Activated T-cell treated with anti-CD3 and anti-CD28 coated beads, Interleukin-2, amount 50 U/mL, for 48 hours (primary cell): ENCODE measurements around the gene DACH1.

Experiments used
- DNase-seq, 2 experiments: peaks; one replicate each; pipeline ENCODE4 v3.0.0-alpha.2; 2020

DACH1 gene

GRCh38 chr13:71771144-71771543, 95.9 kb downstream of the DACH1 start:
- no peak for DNase-seq

DNA sequence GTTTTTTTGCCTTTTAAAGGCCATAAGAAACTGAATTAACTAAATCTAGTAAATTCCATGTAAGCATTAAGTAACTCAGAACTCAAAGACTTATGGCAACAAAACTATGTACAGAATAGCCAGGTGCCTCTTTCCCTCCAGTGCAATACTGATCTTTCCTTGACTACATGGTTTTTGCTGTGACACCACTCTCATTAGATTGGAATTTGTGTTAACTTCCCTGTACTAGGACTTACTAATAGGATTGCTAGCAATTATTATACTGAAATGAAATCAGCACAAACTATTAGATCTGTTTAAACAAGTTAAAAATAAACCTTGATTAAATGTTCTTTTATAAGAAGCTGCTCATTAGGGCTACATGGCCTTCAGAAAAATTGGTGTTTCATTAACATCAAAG, 96.3 kb downstream of the DACH1 start:
- no peak for DNase-seq

DNA sequence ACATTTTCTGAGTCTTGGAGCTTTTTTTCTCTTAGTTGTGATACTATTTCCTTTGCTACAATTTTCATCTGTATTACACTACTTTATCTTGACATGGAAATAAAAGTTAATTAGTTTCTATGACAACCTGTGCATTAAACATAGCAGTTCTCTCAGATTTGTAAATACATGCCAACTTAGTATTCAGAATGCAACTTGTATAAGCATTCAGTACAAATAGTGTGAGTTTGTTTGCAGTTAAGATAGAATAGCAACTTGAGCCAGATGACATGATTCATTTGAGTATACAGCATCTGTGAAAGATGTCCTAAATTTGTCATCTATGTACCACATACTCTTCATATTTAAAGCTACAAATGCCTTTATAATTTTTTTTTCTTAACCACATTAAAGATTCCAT, 98.1 kb downstream of the DACH1 start:
- no peak for DNase-seq

- DNase-seq, result no peak
These were observed 107.1 kb downstream of the DACH1 start for GRCh38 chr13:71759651-71760511.

DNA sequence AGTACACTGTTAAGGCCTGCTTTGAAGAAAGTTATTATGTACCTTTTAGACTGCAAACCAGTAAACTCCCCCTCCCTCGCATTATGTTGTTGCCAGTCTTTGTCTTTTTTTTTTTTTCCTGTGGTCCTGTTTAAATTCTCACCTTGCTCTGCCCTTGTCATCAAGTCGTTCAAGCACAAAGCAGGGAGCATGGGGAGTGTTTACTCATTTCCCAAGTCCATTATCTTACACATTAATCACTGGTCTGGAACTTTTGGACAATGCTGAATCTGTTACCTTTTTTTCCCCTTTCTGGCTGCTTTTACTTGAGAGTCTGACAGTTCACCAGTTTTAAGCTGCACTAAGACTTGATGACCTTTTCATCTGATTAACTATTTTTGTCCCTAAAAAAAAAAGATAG, 108.2 kb downstream of the DACH1 start:
- no peak for DNase-seq

DNA sequence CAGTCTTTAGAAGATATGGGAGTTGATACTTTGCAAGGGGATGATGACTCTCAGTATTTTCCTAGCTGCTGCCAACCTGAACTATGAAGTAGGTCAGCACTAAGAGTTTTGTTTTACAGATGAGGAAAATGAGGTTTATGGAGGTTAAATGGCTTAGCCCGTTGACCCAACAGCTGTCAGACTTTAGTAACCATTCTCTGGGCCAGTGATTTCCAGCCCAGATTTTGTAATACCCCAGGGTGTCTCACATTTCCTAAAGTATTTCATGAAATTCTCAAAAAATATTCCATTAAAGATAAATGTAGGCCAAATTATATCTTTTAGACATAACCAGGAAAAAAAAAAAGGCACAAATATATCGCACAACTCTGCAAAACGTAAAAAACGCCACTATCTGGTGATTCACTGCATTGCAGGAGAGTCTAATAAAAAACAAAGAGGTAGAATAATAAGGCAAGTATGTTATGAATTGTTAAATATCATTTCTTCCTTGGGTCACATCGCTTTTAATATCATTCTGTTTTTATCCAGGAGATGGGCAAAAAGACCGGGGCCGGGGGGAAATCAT, 112.5 kb downstream of the DACH1 start:
- DNase-seq, result no peak

- no peak for DNase-seq
These were observed 114.1 kb downstream of the DACH1 start for GRCh38 chr13:71752775-71753513.

GRCh38 chr13:71751073-71751472, 115.9 kb downstream of the DACH1 start:
- DNase-seq, result no peak

GRCh38 chr13:71730267-71730666, 136.7 kb downstream of the DACH1 start:
- DNase-seq, result no peak

DNA sequence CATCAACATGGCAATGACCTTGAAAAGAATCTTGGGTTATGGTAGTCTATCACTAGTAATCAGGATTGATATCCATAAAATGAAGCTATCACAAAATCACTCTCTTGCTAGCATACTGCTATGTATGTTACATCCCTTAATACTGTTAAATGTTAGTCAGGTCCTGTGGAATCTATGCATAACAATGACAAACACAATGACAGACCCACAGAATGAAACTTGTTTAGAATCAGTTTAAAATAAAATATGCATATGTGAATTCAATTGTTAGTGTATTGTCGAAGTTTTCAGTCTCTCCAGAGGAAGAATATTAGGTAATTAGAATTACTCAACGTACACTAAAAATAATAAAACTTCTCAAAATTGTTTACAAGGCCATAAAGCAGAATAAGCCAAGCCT, 137.6 kb downstream of the DACH1 start:
- DNase-seq, result no peak

DNA sequence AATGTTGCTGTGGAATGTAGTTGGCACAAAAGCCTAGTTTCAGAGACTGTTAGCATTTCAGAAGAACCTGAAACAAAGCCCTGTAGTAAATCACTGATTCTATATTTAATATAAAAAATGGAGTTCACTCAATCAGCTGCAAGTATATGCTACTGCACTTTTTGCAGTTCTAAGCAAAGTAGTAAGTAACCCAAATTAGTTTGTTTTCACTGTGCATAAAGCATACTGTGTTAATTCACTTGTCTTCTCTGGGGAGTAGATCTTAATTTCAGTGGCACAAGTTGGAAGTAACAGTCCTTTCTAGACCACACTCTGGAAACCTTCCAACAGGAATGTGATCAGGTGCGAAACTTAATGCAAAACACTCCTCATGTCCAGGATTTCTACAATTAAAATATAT, 139.3 kb downstream of the DACH1 start:
- DNase-seq, result no peak

GRCh38 chr13:71727042-71727441, 140.0 kb downstream of the DACH1 start:
- no peak for DNase-seq

- no peak for DNase-seq
These were observed 144.8 kb downstream of the DACH1 start for GRCh38 chr13:71722206-71722605.

DNA sequence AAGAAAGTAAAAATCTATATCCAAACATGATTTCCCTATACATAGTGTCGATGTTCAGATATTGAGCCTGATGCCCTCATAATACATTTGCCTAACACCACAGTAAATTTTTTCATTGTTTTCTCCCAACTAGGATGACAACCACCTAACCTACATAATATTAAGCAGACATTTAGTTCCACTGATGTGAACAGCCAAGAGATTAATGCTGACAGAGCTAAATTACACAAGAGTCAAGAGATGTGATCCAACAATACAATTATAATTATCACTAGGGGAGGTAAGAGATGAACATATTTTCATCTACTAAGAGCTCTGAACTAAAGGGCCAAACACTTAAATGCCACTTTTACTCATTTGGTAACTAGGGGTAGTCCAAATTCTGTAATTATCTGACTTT, 145.9 kb downstream of the DACH1 start:
- DNase-seq, result no peak

- no peak for DNase-seq
These were observed 148.1 kb downstream of the DACH1 start for GRCh38 chr13:71718931-71719330.

DNA sequence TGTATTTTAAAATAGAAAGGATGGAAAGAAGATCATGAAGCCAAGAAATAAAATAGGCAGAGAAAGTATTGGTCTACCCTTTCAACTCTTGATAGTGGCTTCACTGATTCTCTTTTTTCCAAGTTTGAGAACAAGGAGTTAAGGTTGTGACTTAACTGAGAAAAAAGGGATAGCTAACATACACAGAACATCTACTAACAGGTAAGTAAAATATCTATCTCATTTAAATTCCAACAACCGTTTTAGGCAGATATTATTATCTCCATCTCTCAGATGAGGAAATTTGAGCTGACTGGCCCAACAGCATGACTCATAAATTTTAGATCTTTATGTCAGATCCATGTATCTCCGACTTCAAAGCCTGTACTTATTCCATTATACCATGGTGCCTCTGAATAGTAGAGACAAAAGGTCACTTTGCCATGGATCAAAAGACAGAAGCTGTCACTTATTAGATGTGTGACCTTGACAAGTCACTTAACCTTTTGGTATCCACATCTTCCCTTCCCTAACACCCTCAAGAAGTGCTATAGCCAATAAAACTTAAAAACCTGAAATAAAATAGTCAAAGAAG, 152.1 kb downstream of the DACH1 start:
- no peak for DNase-seq

DNA sequence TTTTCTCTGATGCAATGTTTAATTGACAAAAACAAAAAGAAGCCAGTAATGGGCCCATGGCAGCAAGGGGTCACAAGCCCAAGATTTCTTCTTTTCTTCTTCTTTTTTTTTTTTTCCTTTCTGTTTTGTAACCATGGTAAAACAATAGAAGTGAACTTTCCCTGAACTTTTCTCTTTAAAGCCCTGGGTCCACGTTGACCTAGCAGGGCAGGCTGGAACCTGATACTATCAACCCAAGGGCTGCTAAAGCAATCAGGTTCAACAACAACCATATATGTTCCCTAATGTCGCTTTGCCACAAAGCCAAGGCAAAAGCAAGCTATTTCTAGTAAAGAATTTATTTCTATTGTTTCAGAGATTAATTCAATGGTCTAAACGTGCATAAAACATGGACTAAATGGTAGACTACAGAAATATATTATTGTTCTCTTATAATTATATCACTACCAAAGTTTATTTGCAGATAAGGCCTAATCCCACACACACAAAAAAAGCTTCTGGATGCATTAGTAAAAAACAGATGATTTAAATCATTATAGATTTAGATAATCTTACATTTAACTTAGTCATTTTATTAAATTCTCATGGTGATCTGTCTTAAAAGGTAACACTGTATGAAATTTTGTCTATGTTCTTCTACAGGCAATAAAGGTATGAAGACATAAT, 153.9 kb downstream of the DACH1 start:
- no peak for DNase-seq

DNA sequence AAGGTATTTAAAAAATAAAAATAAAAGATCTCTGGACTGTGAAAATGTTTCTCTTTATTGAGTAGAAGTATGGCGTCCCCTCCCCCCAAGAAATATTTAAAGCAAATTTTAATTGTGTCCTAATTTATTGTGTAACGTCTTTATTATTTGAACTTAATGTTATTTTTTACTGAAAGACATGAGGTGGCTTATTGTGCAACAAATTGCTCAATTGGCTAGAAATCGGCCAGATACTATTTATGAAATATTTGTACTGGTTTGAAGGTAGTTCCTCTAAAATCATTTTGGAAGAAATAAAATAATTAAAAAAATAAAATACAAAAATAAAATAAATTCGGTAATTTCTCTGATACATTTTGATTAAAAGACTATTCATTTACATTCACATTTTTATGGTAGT, 162.3 kb downstream of the DACH1 start:
- DNase-seq, result no peak

DNA sequence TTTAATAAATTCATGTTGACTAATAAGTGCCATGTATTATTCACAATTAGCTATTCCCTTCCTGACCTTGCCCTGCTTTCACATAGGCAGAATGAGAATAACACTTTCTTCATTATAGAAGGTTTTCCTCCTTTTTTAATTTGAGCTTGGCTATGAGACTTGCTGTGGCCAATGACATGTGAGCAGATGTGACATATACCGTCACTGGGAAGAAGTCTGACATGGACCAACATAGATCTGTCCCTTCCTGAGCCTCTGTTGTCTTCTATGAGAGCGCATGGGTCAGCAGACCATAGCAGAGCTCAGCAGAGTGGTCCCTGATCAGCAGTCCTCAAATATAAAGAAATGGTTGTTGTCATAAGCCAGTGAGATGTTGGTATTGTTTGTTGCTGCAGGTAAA, 163.9 kb downstream of the DACH1 start:
- no peak for DNase-seq

DNA sequence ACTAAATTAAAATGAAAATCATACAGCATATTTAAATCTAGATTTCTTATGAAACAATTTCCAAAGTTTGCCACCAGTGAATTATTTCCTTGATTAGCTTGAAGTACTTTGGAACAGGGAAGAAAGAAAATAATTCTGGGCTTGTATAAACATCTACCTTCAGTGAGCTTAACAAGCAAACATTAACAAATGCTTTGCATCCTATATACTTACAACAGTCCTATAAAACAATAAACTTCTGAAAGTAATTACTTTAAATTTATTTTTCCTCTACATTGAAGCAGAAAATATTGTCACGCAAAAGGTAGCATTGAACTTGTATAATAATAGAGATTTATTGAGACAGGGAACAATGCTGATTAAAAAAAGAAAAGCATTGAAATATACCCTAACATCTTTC, 164.8 kb downstream of the DACH1 start:
- no peak for DNase-seq

GRCh38 chr13:71701741-71702140, 165.3 kb downstream of the DACH1 start:
- DNase-seq, result no peak

DNA sequence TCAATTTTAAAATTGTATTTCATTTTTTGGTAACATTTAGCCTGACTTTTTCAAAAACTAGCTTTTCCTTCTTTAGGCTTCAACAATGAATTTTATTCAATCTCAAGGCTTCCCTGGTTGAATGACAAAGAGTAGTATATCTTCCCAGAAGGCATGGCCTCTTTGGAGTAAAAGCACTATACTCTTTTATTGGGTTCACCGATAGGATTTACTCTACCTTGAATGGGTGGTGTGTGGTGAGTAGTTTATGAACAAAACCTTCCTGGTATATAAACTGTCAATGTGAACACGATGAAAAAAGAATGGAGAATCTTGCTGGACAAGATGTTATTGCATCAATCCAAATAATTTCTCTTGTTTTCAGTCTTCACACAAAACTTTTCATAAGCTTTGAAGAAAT, 167.7 kb downstream of the DACH1 start:
- DNase-seq, result no peak

DNA sequence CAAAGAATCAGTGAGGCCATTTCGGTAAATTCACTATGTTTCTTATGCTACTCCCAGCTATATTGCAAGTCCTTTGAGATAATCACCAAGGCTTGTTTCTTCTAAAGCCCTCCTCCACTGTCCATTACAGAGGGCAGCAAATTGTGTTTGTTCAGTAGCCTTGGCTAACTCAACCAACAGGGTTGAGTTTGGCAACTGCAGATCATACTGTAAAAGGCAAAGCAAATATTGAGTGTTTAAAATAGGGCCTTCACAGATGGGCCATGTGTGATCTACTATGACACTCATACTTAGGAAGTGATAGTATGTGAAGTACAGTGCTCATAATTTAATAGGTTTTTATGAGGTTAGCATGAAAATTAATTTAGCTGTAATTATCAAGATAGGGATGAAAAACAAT, 171.3 kb downstream of the DACH1 start:
- no peak for DNase-seq
